ENCODE results near the gene FBXO3. TPM values are rescaled to one million over a fixed set of nuclear protein-coding genes. Genes with fewer than 3 reads are reported as not detected.
"Not testable (repeated sequence)": the region's sequence is repeated elsewhere in the genome, so short reads cannot be mapped to it uniquely, and the experiment has no call there.

The FBXO3 gene
- polyA plus RNA-seq, 2 donors = 17.1 to 22.9 TPM

DNA sequence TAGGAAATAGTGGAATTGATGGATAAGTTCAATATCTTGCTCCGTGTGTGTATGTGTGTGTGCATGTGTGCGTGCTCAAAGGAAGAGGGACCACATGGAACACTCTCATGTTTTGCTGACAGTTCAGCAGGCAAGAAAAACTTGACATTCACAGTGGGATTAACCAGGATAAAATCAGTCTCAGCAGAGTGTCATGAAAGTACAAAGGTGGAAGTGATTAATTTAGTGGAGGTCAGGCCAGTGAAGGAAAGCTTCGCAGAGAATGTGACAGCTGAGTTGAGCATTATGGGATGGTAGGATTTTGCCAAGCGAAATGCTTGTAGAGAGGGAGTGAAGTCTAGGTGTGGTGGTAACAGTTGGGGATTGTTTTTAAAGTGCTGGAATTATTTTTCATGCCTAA, 15.7 kb upstream of the FBXO3 start:
- WGBS, 2 donors = 36 to 45% methylated on average over 4 of the region's 4 CpGs
- Histone ChIP-seq H3K27me3 (ENCODE audit: control insufficient read depth in 1 of 2, insufficient read depth in 2 of 2, low read length in 2 of 2) (peaks cover 0 to 3% of the 10 kb centered on the region in 2 donors), H3K9me3 (ENCODE audit: control insufficient read depth in 2 of 2, insufficient read depth in 1 of 2, low read depth in 1 of 2, low read length in 1 of 2) (no peaks in the 10 kb centered on the region), H3K36me3 (ENCODE audit: control insufficient read depth in 2 of 2, insufficient read depth in 2 of 2, low read length in 1 of 2) (no peaks in the 10 kb centered on the region), H3K4me3 (ENCODE audit: low read depth in 1 of 2, low read length in 2 of 2) (no peak overlapping the region), H3K27ac (ENCODE audit: low read depth in 2 of 2, low read length in 1 of 2) (no peak overlapping the region), H3K4me1 (ENCODE audit: control insufficient read depth in 2 of 2, insufficient read depth in 2 of 2, low read length in 1 of 2) (no peaks in the 10 kb centered on the region)

GRCh38 chr11:33788095-33788494, 13.8 kb upstream of the FBXO3 start:
- WGBS, 2 donors = 85 to 88% methylated on average over 2 of the region's 2 CpGs

GRCh38 chr11:33787076-33787475, 12.8 kb upstream of the FBXO3 start:
- no peak overlapping the region for H3K4me3 ChIP-seq (ENCODE audit: low read depth in 1 of 2, low read length in 2 of 2)
- no peaks in the 10 kb centered on the region for H3K4me1 ChIP-seq (ENCODE audit: control insufficient read depth in 2 of 2, insufficient read depth in 2 of 2, low read length in 1 of 2)
- H3K27ac ChIP-seq (ENCODE audit: low read depth in 2 of 2, low read length in 1 of 2) = no peak overlapping the region
- no peaks in the 10 kb centered on the region for H3K9me3 ChIP-seq (ENCODE audit: control insufficient read depth in 2 of 2, insufficient read depth in 1 of 2, low read depth in 1 of 2, low read length in 1 of 2)
- peaks cover 0 to 3% of the 10 kb centered on the region in 2 donors for H3K27me3 ChIP-seq (ENCODE audit: control insufficient read depth in 1 of 2, insufficient read depth in 2 of 2, low read length in 2 of 2)
- WGBS, 2 donors = 60 to 62% methylated on average over 2 of the region's 2 CpGs
- H3K36me3 ChIP-seq (ENCODE audit: control insufficient read depth in 2 of 2, insufficient read depth in 2 of 2, low read length in 1 of 2) = no peaks in the 10 kb centered on the region

More at GRCh38 chr11:33788095-33788494, 13.8 kb upstream of the FBXO3 start:
- not testable (repeated sequence) for H3K27me3 ChIP-seq (ENCODE audit: control insufficient read depth in 1 of 2, insufficient read depth in 2 of 2, low read length in 2 of 2); H3K4me1 ChIP-seq (ENCODE audit: control insufficient read depth in 2 of 2, insufficient read depth in 2 of 2, low read length in 1 of 2); H3K36me3 ChIP-seq (ENCODE audit: control insufficient read depth in 2 of 2, insufficient read depth in 2 of 2, low read length in 1 of 2); H3K9me3 ChIP-seq (ENCODE audit: control insufficient read depth in 2 of 2, insufficient read depth in 1 of 2, low read depth in 1 of 2, low read length in 1 of 2); H3K4me3 ChIP-seq (ENCODE audit: low read depth in 1 of 2, low read length in 2 of 2); H3K27ac ChIP-seq (ENCODE audit: low read depth in 2 of 2, low read length in 1 of 2)

GRCh38 chr11:33785609-33786008, 11.3 kb upstream of the FBXO3 start:
- Histone ChIP-seq H3K36me3 (ENCODE audit: control insufficient read depth in 2 of 2, insufficient read depth in 2 of 2, low read length in 1 of 2) (no peaks in the 10 kb centered on the region), H3K9me3 (ENCODE audit: control insufficient read depth in 2 of 2, insufficient read depth in 1 of 2, low read depth in 1 of 2, low read length in 1 of 2) (no peaks in the 10 kb centered on the region), H3K27me3 (ENCODE audit: control insufficient read depth in 1 of 2, insufficient read depth in 2 of 2, low read length in 2 of 2) (peaks cover 0 to 3% of the 10 kb centered on the region in 2 donors), H3K4me1 (ENCODE audit: control insufficient read depth in 2 of 2, insufficient read depth in 2 of 2, low read length in 1 of 2) (no peaks in the 10 kb centered on the region), H3K27ac (ENCODE audit: low read depth in 2 of 2, low read length in 1 of 2) (no peak overlapping the region), H3K4me3 (ENCODE audit: low read depth in 1 of 2, low read length in 2 of 2) (no peak overlapping the region)
- 68 to 78% methylated on average over 3 of the region's 3 CpGs for whole genome bisulfite sequencing, 2 donors

GRCh38 chr11:33779849-33780528, 5.7 kb upstream of the FBXO3 start:
- 75 to 76% methylated on average over 7 of the region's 7 CpGs for WGBS, 2 donors
- Histone ChIP-seq H3K27ac (ENCODE audit: low read depth in 2 of 2, low read length in 1 of 2) (no peak overlapping the region), H3K27me3 (ENCODE audit: control insufficient read depth in 1 of 2, insufficient read depth in 2 of 2, low read length in 2 of 2) (no peaks in the 10 kb centered on the region), H3K36me3 (ENCODE audit: control insufficient read depth in 2 of 2, insufficient read depth in 2 of 2, low read length in 1 of 2) (no peaks in the 10 kb centered on the region), H3K4me3 (ENCODE audit: low read depth in 1 of 2, low read length in 2 of 2) (no peak overlapping the region), H3K4me1 (ENCODE audit: control insufficient read depth in 2 of 2, insufficient read depth in 2 of 2, low read length in 1 of 2) (peaks cover 0 to 3% of the 10 kb centered on the region in 2 donors), H3K9me3 (ENCODE audit: control insufficient read depth in 2 of 2, insufficient read depth in 1 of 2, low read depth in 1 of 2, low read length in 1 of 2) (no peaks in the 10 kb centered on the region)

GRCh38 chr11:33778675-33779074, 4.4 kb upstream of the FBXO3 start:
- WGBS, 2 donors = 53 to 77% methylated on average over 5 of the region's 5 CpGs
- no peak overlapping the region for H3K27ac ChIP-seq (ENCODE audit: low read depth in 2 of 2, low read length in 1 of 2)
- H3K4me3 ChIP-seq (ENCODE audit: low read depth in 1 of 2, low read length in 2 of 2) = no peak overlapping the region
- H3K36me3 ChIP-seq (ENCODE audit: control insufficient read depth in 2 of 2, insufficient read depth in 2 of 2, low read length in 1 of 2) = no peaks in the 10 kb centered on the region
- H3K9me3 ChIP-seq (ENCODE audit: control insufficient read depth in 2 of 2, insufficient read depth in 1 of 2, low read depth in 1 of 2, low read length in 1 of 2) = no peaks in the 10 kb centered on the region
- no peaks in the 10 kb centered on the region for H3K27me3 ChIP-seq (ENCODE audit: control insufficient read depth in 1 of 2, insufficient read depth in 2 of 2, low read length in 2 of 2)
- peaks cover 0 to 3% of the 10 kb centered on the region in 2 donors for H3K4me1 ChIP-seq (ENCODE audit: control insufficient read depth in 2 of 2, insufficient read depth in 2 of 2, low read length in 1 of 2)

DNA sequence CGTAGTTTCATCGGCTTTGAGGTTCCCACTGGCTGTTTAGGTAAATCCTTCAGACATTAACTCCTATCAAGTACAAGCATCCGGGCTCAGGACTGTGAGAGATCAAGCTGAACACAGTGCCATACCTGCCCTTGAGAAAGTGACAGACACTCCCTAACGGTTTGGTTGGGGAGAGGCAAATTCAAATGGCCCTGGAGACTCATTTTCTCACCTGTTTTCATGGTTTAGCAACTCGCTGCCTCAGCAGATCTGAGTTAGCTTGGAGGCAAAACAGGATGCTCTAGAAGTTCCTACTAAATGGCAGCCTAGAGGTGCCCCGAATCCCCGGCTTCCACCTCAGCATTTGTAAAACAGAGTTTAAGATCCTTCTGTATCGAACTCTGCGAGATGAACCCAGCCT, 3.6 kb upstream of the FBXO3 start:
- 79 to 82% methylated on average over 9 of the region's 9 CpGs for WGBS, 2 donors
- Histone ChIP-seq H3K27me3 (ENCODE audit: control insufficient read depth in 1 of 2, insufficient read depth in 2 of 2, low read length in 2 of 2) (no peaks in the 10 kb centered on the region), H3K27ac (ENCODE audit: low read depth in 2 of 2, low read length in 1 of 2) (no peak overlapping the region), H3K4me3 (ENCODE audit: low read depth in 1 of 2, low read length in 2 of 2) (no peak overlapping the region), H3K4me1 (ENCODE audit: control insufficient read depth in 2 of 2, insufficient read depth in 2 of 2, low read length in 1 of 2) (peaks cover 3% of the 10 kb centered on the region in 2 donors), H3K9me3 (ENCODE audit: control insufficient read depth in 2 of 2, insufficient read depth in 1 of 2, low read depth in 1 of 2, low read length in 1 of 2) (no peaks in the 10 kb centered on the region), H3K36me3 (ENCODE audit: control insufficient read depth in 2 of 2, insufficient read depth in 2 of 2, low read length in 1 of 2) (no peaks in the 10 kb centered on the region)

GRCh38 chr11:33775832-33776470, 1.6 kb upstream of the FBXO3 start:
- 15 to 32% methylated on average over 1 of the region's 1 CpG for WGBS, 2 donors

GRCh38 chr11:33775467-33775807, 1.1 kb upstream of the FBXO3 start:
- Histone ChIP-seq H3K9me3 (ENCODE audit: control insufficient read depth in 2 of 2, insufficient read depth in 1 of 2, low read depth in 1 of 2, low read length in 1 of 2) (no peaks in the 10 kb centered on the region), H3K36me3 (ENCODE audit: control insufficient read depth in 2 of 2, insufficient read depth in 2 of 2, low read length in 1 of 2) (peaks cover 0 to under 1% of the 10 kb centered on the region in 2 donors), H3K4me3 (ENCODE audit: low read depth in 1 of 2, low read length in 2 of 2) (no peak overlapping the region), H3K4me1 (ENCODE audit: control insufficient read depth in 2 of 2, insufficient read depth in 2 of 2, low read length in 1 of 2) (peaks cover 3 to 6% of the 10 kb centered on the region in 2 donors), H3K27me3 (ENCODE audit: control insufficient read depth in 1 of 2, insufficient read depth in 2 of 2, low read length in 2 of 2) (no peaks in the 10 kb centered on the region), H3K27ac (ENCODE audit: low read depth in 2 of 2, low read length in 1 of 2) (no peak overlapping the region)
- whole genome bisulfite sequencing, 2 donors = 73 to 82% methylated on average over 7 of the region's 7 CpGs

More at GRCh38 chr11:33775832-33776470, 1.6 kb upstream of the FBXO3 start:
- H3K4me3 ChIP-seq (ENCODE audit: low read depth in 1 of 2, low read length in 2 of 2) = no peak overlapping the region
- no peaks in the 10 kb centered on the region for H3K9me3 ChIP-seq (ENCODE audit: control insufficient read depth in 2 of 2, insufficient read depth in 1 of 2, low read depth in 1 of 2, low read length in 1 of 2)
- H3K36me3 ChIP-seq (ENCODE audit: control insufficient read depth in 2 of 2, insufficient read depth in 2 of 2, low read length in 1 of 2) = no peaks in the 10 kb centered on the region
- peaks cover 3 to 6% of the 10 kb centered on the region in 2 donors for H3K4me1 ChIP-seq (ENCODE audit: control insufficient read depth in 2 of 2, insufficient read depth in 2 of 2, low read length in 1 of 2)
- H3K27me3 ChIP-seq (ENCODE audit: control insufficient read depth in 1 of 2, insufficient read depth in 2 of 2, low read length in 2 of 2) = no peaks in the 10 kb centered on the region
- H3K27ac ChIP-seq (ENCODE audit: low read depth in 2 of 2, low read length in 1 of 2) = no peak overlapping the region

All from esophagus (tissue), 2 donors.